GM21381 (cell line): ENCODE data around the gene USH2A.

ENCODE experiments used
- ATAC-seq: cut with Tn5 transposase; IDR thresholded peaks from one replicate; pipeline ENCODE4 v1.9.1; 2021; ENCODE audit warnings: mild to moderate bottlenecking, moderate library complexity; ENCODE audit not compliant: unreplicated experiment

USH2A gene

GRCh38 chr1:215739025-215739424 lies 684.2 kb downstream of the USH2A start:
- ATAC-seq: no peak

- no peak for ATAC-seq
Observed at GRCh38 chr1:215731699-215732098, 691.5 kb downstream of the USH2A start.

- no peak for ATAC-seq
Observed at GRCh38 chr1:215730600-215730999, 692.6 kb downstream of the USH2A start.

- ATAC-seq: no peak
Observed at GRCh38 chr1:215728169-215728568, 695.1 kb downstream of the USH2A start.

- no peak for ATAC-seq
Observed at GRCh38 chr1:215720126-215720525, 703.1 kb downstream of the USH2A start.

GRCh38 chr1:215719552-215719951 lies 703.7 kb downstream of the USH2A start:
- ATAC-seq: no peak

- no peak for ATAC-seq
Observed at GRCh38 chr1:215718575-215719287, 704.5 kb downstream of the USH2A start.

- no peak for ATAC-seq
Observed at GRCh38 chr1:215717677-215718426, 705.4 kb downstream of the USH2A start.

- no peak for ATAC-seq
Observed at GRCh38 chr1:215710899-215711225, 712.4 kb downstream of the USH2A start.

- ATAC-seq: peak; percentile 90
Observed at GRCh38 chr1:215710036-215710898, 713.0 kb downstream of the USH2A start.

GRCh38 chr1:215704089-215704860 lies 719.0 kb downstream of the USH2A start:
- ATAC-seq: no peak

- no peak for ATAC-seq
Observed at GRCh38 chr1:215682232-215682631, 741.0 kb downstream of the USH2A start.

- no peak for ATAC-seq
Observed at GRCh38 chr1:215681041-215681440, 742.2 kb downstream of the USH2A start.

GRCh38 chr1:215679231-215679630 lies 744.0 kb downstream of the USH2A start:
- no peak for ATAC-seq

GRCh38 chr1:215677112-215677511 lies 746.1 kb downstream of the USH2A start:
- no peak for ATAC-seq

- no peak for ATAC-seq
Observed at GRCh38 chr1:215673943-215674342, 749.3 kb downstream of the USH2A start.

GRCh38 chr1:215672482-215672881 lies 750.8 kb downstream of the USH2A start:
- ATAC-seq: no peak

GRCh38 chr1:215669806-215670491 lies 753.3 kb downstream of the USH2A start:
- no peak for ATAC-seq

- ATAC-seq: no peak
Observed at GRCh38 chr1:215667761-215668160, 755.5 kb downstream of the USH2A start.

GRCh38 chr1:215665215-215665614 lies 758.0 kb downstream of the USH2A start:
- ATAC-seq: no peak
